ENCODE data around the gene BRPF3.

The BRPF3 gene

DNA sequence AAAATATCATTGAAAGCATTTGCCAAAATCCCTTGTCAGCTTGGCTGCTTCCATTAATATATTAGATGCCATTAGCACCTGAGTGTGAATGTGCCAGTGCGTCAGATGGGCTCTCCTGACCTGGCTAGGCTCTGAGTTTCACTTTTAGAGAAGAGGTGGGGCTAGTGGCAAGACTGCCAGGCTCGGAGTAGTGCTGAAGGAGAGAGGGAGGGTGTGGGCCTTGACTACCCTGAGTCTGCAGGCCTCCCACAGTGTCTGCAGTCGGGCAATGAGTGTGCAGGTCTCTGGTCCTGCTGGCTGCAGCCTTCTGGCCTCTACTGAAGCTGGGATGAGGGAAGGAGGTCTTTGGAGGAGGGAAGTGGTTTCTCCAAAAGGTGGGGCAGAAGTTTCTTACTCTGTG lies 38.8 kb downstream of the BRPF3 start:
- DNase-seq: no peak

DNA sequence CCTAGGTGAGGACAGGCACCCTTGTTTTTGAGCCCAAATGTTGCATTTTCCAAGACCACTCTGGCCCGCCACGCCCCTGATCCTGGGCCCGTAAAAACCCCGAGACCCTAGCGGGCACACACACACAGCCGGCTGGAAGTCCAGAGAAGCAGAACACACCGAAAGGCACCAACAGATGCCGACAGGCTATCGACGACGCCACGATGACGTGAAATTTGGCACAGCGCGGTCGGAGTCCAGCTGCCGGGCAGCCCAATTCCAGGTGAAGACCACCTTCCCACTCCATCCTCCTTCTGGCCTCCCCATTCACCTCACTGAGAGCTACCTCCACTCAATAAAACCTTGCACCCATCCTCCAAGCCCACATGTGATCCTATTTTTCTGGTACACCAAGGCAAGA lies 39.3 kb downstream of the BRPF3 start:
- no peak for DNase-seq

DNA sequence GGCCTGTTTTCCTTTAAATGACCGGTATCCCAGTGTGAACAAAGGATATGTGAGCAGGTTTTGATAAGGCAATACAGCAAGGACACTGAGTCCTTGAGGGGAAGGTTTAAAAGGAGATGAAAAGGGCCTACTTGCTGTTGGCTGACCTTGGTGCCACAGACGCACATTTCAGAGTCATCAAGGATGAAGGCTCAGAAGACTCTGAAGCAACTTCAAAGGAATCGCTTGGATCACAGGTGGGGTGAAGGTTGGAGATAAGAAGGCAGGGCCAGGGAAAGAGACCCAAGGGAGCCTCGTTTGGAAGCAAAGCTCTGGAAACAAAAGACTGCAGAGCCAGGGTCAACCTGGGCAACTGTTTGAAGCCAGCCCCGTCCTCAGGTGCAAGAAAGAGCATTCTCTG lies 43.2 kb downstream of the BRPF3 start:
- no peak for DNase-seq

DNA sequence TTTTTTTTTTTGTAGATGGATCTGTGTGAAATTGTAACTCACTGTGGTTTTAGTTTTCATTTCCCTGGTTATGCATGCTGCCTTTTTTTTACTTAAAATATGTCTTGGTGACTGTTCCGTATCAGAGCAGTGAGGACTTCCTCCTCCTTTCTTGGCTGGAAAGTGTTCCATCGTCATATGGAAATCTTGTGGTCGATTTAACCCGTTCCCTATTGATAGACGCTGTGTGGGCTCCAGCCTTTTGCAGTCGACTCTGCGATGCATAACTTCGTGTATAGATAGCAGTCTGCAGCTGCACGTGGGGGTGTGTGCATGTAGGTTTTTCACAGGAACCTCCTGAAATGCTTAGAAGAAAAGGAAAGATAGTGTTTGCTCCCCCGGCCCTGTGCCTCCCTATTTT lies 45.2 kb downstream of the BRPF3 start:
- no peak for DNase-seq

DNA sequence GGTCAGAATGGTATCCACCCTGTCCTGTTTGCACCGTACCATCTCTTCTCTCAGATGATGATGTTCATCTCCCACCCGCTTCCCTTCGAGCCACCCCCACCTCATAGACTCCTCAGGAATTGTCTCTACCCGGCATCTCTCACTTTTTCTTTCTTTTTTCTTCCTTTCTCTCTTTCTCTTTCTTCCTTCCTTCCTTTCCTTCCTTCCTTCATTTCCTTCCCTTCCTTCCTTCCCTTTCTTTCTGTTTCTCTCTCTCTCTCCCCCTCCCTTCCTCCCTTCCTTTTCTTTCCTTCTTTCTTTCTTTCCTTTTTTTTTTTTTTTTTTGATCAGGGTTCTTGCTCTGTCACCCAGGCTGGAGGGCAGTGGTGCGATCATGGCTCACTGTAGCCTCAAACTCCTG lies 45.6 kb downstream of the BRPF3 start:
- DNase-seq: no peak

DNA sequence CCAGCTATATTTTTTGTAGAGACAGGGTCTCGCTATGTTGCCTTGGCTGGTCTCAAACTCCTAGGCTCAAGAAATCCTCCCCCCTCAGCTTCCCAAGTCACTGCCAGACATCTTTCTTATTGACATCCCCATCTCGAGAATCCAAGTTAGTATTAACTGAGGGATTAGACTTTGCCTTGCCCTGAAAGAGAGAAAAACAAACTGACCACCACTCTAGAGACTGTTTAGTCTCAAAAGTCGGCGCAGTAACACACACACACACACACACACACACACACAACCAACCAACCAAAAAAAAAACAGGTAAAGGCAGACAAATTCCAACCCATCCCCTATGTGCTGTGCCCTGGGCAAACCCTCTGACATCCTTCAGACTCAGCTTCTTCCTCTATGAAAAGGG lies 46.1 kb downstream of the BRPF3 start:
- no peak for DNase-seq

DNA sequence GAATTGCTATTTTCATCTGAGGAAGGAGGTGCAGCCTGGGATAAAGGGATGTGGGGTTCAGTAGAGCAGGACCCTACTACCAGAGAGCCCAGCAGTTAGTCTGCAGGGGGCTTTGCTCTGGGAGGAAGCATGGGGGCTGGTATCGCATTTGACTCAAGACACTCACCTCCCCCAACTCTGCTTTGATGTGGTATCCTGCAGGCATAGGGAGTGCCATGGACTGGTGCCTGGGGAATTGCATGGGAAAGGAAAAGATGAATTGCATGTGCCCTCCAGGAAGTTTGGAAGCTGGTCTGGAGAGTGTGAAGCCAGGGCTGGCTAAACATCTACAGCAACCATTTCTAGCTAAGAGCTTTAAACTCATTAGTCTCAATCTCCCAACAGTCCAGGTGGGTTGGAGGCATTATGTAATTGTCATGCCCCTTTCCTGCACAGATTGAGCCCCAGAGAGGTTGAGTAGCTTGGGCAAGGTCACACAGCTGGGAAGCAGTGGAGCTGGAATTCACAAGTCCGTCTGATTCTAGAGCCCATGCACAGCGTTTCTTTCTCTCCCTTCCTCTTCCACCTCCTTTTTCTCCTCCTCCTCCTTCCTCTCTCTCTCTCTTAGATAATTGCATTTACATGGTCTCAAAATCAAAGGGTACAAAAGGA lies 47.1 kb downstream of the BRPF3 start:
- no peak for DNase-seq

DNA sequence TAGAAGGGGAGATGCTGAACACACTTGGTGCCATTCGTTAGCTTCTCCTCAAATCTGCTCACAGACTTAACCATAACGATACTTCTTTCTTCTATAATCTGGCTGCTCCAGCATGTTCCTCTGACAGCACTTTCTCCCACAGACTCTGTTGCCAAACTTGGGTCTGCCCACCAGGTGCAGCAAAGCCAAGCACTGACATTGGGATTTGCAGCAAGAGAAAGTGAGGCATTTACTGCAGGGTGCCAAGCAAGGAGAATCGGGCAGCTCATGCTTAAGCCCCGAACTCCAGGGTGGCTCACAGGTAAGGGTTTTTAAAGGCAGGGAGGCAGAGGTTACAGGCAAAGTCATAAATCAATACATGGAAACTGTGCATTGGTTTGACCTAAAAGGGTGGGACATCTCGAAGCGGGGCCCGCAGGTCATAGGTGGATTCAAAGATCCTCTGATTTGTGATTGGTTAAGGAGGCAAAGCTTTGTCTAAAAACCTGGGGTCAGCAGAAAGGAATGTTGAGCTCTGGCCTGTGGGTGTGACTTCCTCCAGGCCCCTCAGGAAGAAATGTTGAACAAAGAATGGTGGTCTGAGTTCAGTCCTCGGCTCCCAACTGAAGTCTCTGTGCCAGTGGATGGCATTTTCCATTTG lies 48.2 kb downstream of the BRPF3 start:
- no peak for DNase-seq

DNA sequence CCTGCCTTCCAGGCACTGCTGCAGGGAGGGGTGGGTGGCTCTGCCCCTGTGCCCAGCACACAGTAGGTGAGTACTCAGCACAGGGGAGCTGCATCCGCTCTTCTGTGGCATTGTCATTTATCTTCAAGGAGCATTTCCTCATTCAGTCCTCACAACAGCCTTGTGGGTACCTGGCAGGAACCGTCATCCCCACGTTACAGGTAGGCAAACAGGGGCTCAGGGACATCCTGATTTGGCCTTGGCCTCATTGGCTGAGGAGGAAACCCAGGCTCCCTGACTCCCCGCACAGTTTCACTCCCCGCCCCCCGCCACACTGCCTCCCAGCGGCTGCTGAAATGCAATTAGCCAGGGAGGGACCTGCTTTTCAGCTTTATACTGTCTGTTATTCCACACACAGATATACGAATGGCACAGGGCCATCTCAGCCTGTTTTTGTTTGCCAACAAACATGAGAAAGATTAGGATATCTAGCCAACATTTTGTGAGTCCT lies 49.1 kb downstream of the BRPF3 start:
- DNase-seq: no peak

DNA sequence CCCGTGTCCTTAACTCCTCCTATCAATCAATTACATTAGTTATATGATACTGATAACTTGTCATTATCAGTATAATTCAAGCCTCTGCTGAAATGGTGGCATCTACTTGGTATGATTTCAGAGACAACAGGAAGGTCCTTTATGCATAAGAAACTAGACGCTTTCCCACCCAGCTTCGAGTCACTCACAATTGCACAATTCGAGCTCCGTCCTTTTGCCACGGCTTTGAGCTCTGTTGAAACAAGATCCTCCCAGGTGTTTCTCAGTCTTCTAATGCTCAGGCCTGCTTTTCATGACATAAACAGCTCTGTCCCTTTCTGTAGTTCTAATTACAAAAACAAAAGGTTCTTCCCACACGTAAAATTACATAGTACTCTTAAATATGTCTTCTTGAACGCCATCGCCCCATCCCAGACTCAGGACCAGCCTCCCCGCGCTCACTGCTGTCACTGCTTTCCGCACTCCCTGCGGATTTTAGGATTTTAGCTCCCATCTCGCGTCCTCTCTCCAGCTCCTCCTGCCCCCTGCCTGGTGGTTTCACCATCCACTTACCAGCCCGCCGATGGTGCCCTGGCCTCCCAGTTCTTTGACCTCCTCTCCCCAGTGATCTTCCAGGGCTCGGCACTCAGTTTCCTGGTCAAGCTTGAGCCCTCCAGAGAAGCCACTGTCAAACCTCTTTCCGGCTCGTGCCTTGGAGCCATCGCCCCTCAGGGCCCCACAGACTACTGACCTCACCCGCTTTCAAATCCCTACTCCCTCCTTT lies 50.1 kb downstream of the BRPF3 start:
- DNase-seq: no peak

DNA sequence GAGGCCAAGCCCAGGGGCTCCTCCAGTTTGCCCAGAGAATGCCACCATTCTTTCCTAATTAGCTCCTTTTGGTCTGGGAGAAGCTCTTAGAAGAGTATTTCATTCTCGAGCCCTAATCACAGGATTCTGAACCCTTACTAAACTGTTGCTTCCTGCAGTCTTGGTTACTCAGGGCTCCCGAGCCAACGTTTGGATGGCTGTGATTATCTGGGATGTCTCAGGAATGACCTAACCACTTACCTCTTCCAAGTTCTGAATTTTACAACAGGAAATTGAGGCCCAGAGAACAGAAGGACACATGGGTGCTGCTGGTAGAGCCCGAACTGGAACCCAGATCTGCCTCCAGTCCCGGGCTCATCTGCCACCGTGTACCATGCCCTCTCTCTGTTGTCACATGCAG lies 51.1 kb downstream of the BRPF3 start:
- DNase-seq: no peak

DNA sequence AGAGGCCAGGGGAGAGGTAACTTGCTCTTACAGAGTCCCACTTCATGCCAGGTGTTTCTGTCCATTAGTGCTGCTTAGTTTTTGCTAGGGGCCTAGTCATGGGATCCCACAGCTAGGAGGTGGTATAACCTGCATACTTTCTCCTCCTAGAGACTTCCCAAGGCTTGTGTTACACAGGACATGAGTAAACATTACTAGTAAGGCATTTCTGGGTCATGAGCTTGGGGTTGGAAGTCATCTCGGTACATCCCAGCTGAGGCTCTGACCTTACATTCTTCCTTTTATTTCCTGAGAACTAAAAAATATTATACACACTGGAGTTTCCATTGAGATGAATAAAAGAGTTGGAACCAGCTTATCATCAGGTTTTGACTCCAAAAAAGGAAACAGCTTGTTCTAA lies 52.4 kb downstream of the BRPF3 start:
- no peak for DNase-seq

DNA sequence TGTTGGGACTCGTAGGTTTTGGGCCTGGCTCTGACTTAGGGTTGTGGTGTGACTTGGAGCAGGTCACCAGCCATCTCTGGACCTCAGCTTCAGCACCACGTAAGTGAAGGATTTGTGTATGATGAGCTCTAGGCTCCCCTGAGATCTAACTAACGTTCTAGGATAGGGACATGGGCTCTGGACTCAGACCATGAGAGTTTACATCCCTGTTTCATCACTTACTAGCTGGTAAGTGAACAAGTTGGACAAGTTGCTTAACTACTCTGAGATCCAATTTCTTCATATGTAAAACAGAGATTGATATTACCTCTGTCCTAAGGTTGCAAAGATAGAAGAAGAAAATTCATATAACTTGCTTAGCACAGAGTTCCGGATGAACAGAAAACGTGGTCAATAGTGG lies 53.0 kb downstream of the BRPF3 start:
- DNase-seq: no peak

DNA sequence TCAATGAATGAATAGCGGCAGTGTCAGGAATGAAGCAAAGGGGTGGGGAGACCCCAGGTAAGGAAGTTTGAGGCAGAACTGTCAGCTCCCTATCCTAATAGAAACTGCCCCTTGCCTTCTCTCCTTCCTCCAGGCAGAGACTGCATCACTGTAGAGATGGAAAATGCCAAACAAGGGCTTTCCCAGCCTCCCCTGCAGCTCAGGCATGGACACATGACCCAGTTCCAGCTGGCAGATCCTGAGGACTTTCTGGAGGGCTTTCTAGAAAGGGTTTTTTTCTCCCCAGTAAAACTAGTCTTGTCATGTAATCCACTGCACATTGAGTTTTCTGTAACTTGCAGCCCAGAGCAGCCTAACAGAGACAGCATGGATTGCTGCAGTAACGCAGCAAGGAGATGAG lies 55.5 kb downstream of the BRPF3 start:
- no peak for DNase-seq

DNA sequence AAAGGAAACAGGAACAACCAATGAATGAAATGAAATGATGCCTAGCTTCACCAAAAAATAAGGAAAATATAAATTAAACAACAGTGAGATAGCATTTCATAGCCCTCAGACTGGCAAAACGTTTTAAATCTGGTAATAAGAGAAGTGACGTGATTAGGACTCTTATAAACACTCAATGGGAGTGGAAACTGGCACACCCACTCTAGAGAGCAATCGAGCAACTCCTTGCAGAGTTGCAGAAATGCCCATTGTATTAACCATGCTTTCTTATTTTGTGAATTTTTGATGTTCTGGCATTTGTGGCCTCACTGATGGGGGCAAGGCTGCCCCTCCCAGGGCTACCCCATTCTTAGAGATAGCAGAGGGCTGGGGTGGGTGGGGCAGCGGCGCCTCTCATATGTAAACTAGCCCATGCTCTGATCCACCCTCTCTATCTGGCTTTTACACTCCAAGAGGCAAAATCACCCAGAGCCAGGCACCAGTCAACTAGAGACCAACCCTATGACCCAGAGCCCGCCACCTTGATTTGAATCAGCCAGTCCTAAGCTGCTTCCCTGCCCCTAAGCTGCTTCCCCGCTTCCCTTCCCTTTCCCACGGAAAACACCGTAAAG lies 67.0 kb downstream of the BRPF3 start:
- no peak for DNase-seq

DNA sequence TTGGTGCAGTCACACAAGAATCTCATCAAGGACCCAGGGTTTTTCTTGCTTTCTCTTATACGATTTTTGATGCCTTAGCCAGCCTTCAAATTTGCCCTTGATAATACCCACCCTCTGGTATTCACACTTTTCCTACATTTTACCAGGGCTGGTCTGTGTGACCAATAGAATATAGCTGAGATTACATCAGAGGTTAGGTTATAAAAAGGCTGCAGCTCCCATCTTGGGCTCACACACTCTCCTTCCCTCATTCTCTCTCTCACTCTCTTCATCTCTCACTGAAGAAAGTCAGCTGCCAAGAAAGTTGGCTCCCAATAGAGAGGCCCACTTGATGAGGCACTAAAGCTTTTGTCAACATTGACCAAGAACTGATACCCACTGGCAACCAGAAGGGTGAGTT lies 69.2 kb downstream of the BRPF3 start:
- DNase-seq: no peak

DNA sequence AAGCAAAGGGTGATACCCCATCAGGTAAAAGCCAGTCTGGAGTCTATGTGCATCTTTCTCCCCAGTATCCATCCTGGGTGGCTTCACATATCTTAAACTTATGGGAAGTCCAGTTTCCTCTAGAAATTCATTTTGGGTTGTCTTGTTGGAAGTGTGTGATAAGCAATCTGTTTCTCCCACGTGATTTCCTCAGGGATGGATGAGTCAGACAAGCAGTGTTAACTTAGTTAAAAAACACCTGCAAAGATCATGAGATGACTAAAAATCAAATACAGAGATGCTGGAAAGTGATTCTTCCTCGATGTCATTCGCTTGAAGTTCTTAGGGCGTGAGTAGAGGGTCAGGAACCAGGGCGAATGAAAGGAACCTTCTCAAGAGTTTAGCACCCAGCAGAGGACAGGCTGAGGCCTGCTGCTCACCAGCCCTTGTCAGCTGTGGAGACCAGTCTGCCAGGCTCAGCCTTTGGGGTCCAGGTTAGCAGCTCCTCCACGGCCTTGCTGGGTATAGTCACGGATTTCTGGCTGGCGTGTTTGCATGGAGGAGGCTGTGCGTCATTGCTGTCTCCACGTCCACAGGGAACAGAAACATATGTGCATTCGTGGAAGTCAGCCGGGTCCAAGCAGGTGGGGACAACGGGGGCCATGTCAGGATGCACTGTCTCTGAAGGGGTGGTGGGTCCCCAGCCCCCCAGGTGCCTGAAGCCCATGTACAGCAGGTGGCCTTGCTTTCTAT lies 70.5 kb downstream of the BRPF3 start:
- DNase-seq: no peak

DNA sequence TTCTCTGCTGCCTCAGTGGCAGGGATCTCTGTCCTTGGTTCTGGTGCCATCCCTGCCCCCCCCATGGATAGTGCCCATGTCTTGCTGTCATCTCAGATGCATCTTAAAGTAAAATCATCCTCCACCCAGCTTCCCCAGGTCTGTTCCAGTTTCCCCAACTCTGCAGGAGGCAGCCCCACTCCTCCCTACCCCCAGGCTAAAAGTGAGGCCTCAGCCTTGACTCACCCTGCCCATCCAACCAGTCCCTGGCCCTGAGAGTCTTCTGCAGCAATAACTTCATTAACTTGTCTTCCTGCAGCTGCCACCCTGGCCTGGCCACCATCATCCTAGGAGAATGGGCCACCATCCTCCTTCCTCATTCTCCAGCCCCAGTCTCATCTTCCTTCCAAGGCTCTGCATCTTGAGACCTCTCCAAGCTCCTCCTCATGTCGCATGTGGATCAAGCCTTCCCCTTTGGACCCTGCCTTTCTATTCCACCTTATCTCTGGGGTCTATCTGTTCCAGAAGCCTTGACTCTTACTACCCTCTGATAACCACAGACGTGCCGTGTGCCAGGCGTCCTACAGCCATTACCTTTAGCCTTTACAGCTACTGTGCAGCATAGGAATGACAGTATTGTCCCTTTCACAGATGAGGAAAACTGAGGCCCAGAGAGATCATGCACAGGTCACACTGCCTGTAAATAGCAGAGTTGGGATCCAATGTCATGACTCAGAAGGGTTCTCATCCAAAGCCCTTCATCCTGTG lies 71.4 kb downstream of the BRPF3 start:
- DNase-seq: no peak

DNA sequence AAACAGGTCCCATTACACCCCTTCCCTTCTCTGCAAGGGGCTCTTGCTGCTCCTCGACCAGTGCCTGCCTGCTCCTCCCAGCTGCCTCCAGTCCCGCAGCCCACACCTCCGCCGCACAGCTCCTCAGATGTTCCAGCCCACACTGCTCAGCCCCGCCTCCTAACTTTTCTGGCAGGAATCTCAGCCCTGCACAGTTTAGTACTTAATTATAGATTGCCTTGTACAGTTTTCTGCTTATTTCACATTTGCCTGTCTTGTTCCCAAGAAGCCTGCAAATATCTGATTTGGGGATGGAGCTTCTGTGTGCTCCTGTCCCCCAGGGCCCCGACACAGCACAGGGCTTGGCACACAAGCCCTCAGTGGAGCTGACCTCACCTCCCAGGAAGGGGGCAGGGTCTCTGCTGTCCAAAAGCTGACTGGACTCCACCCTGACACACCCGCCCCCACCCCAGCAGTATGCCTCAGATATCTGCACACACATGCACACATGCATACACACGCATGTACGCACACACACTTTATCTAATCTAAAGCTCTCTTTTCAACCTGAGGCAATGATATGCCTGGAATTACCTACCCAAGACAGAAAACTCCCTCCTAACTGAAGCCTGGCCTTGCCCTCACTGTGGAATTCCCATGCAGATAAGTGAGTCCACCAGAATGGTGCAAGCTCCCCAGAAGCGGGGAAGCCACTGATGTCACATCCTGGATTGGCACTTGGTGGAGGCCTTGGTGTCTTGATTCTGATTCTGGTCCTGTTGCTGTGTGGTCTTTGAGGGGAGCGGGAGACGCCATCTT lies 72.1 kb downstream of the BRPF3 start:
- no peak for DNase-seq

DNA sequence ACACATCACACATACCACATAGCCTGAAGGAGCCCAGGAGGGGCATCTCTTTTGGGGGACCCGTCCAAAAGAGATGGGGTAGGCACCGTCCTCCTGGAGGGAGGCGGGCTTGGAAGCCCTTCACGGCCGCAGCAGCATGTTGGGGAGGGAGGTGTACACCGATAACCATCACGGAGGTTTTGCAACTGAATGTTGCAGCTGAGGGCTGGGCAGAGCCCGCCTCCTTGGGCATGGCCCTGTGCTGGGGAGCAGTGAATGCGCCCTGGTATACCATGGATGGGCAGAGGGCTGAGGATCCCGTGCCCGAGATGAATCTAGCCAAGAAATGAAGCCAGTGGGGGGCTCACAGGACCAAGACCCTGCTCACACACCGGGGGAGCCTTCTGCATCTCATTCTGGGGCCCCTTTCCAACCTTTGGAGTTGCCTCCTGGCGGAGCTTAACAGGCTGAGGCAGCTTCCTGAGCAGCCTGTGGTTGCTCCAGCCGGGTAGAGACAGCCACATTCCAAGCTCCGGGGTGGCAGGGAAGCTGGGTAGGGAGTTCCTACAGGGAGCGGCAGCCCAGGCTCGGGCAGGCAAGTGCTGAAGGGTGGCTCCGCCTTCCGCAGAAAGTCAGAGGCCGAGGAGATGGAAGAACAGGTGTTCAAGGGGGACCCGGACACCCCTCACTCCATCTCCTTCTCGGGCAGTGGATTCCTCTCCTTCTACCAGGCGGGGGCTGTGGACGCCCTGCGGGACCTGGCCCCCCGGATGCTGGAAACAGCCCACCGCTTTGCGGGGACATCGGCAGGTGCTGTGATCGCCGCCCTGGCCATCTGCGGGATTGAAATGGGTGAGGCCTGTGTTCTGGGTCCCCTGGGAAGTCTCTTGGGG lies 73.5 kb downstream of the BRPF3 start, which contains the start of gene PNPLA1:
PNPLA1 (plus strand) TSS at position 227 of the 872 bp plus-strand sequence; CDS start at position 627, 400 bp downstream.
- no peak for DNase-seq
